ENCODE data around the gene OR52D1.

Gene OR52D1

GRCh38 chr11:5514841-5515240 is 26.4 kb downstream of the OR52D1 start:
- DNase-seq = no peak

- DNase-seq = no peak
Observed at GRCh38 chr11:5516599-5516998, 28.1 kb downstream of the OR52D1 start, which contains the start of gene UBQLNL. TSS of gene UBQLNL (minus strand) at chr11:5516699. CDS start at chr11:5516441, 258 bp downstream.

- DNase-seq = no peak
Observed at GRCh38 chr11:5521540-5521939, 33.1 kb downstream of the OR52D1 start.

GRCh38 chr11:5522308-5522707 is 33.8 kb downstream of the OR52D1 start:
- no peak for DNase-seq

- DNase-seq = no peak
Observed at GRCh38 chr11:5524756-5525155, 36.3 kb downstream of the OR52D1 start.

- DNase-seq = no peak
Observed at GRCh38 chr11:5527716-5528115, 39.2 kb downstream of the OR52D1 start.

GRCh38 chr11:5528495-5528894 is 40.0 kb downstream of the OR52D1 start:
- no peak for DNase-seq

- no peak for DNase-seq
Observed at GRCh38 chr11:5531053-5531831, 42.8 kb downstream of the OR52D1 start.

GRCh38 chr11:5534046-5534445 is 45.6 kb downstream of the OR52D1 start:
- DNase-seq = no peak

GRCh38 chr11:5536482-5536881 is 48.0 kb downstream of the OR52D1 start:
- no peak for DNase-seq
